Medulla oblongata (tissue), 1 donor: ENCODE measurements around the gene CORT.
"Not testable (repeated sequence)": the region's sequence is repeated elsewhere in the genome, so short reads cannot be mapped to it uniquely, and the experiment has no call there.

Experiments
- DNase-seq: peaks from one replicate; pipeline ENCODE4 v3.0.0-alpha.2; 2015; ENCODE audit errors: extremely low spot score

Gene CORT

GRCh38 chr1:10438677-10439163, 11.1 kb upstream of the CORT start:
- no peak for DNase-seq

GRCh38 chr1:10440305-10440704, 9.5 kb upstream of the CORT start:
- DNase-seq, result no peak

GRCh38 chr1:10440794-10441193, 9.0 kb upstream of the CORT start:
- DNase-seq, result no peak

DNA sequence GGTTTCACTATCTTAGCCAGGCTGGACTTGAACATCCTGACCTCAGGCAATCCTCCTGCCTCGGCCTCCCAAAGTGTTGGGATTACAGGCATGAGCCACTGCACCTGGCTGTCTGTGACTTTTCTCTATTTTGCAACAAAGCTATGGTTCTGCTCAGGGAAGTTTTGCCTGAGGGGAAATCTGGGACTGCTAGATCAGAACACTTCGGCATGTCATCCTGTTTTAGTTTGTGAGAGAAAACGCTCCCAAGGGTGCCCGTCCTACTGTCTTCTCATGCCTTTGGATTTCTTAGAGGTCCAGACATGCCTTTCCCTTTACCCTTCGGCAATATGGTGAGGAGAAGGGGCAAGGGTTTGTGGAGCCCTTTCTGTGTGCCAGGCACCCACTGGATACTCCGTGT, 5.6 kb upstream of the CORT start:
- no peak for DNase-seq

GRCh38 chr1:10444795-10445397, 4.9 kb upstream of the CORT start:
- no peak for DNase-seq

- DNase-seq, result no peak
Observed at GRCh38 chr1:10446790-10447422, 2.9 kb upstream of the CORT start.

DNA sequence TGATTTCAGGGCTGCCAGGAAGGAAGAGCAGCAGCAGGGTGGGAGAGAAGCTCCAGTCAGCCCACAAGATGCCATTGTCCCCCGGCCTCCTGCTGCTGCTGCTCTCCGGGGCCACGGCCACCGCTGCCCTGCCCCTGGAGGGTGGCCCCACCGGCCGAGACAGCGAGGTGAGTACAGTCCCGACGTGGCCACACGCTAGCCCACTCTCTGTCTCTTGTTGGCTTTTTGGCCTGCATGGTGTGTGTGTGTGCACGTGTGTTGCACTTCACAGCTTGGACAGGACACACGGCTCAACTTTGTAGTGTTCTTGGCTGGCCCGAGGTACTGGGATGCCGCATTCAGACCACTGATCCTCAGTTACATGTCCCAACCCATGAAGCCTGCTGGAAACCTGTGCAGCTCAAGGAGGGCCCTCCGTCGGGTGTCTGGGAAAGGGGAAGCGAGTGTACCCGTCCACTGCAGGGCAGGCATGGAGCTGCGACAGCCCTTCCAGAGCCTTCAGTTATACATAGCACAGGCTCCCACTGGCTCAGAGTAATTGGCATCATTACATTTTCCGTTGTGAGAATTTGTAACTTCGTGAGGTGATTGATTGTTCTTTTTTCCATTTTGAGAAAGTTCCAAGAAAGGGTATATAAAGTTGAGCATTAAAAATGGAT, 454 bp downstream of the CORT start:
- DNase-seq, result no peak

DNA sequence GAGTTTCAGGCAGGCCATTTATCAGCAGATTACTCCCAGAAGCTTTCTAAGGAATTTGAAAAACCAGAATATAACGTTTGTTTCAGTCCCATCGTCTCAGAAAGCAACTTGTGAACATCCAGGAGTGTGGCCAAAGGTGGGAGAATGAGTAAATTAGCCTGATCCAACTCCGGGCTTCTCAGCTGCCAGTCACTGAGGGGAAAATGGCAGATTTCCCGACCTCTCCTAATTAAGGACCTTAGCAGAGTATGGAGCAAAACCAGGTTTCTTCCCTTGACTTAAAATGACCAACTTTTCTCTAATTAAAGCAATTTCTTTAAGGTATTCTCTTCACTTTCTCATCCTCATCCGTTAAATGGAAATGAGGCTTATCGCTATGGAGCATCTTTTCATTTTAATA, 1.0 kb downstream of the CORT start:
- DNase-seq, result no peak

GRCh38 chr1:10451287-10451686, 1.5 kb downstream of the CORT start:
- DNase-seq, result no peak

- DNase-seq, result no peak
Observed at GRCh38 chr1:10456048-10456447, 6.2 kb downstream of the CORT start.

DNA sequence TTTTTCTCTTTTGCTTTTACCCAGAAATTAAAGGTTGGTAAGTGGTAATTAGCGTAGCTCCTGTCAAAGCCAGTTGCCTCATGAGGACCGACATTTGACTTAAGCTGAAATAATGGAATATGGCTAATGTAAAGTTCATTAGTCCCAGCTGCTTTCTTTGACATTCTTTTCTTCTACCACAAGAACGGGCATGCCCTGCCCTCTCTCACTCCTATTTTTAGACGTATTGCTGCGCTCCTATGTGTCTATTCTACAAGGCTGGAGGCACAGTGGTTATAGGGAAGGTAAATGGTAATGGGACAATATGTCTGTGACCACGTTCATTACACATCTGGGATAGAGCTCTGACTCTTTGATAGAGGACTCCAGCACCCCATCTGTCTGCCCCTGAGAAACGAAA, 6.8 kb downstream of the CORT start:
- DNase-seq, result no peak

- not testable (repeated sequence) for DNase-seq
Observed at GRCh38 chr1:10457462-10457861, 7.6 kb downstream of the CORT start.

- DNase-seq, result no peak
Observed at GRCh38 chr1:10457875-10458274, 8.0 kb downstream of the CORT start.

DNA sequence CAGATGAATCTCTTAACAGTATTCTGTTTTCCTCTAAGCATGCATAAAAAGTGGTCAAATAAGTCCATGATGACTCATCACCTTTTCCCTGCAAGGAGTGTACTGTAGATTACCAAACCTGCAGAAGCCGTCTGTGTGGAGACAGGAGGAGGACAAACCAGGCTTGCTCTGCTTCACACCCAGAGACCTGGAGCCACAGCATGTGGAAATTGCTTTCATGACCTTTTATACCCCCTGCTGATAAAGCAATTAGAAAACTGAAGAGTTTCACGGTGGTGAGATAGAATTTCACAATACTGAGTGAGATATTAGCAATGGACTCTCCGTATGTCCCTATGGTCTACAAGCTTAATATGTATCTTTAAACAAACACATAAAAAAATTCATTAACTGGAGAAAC, 9.4 kb downstream of the CORT start:
- DNase-seq, result no peak

DNA sequence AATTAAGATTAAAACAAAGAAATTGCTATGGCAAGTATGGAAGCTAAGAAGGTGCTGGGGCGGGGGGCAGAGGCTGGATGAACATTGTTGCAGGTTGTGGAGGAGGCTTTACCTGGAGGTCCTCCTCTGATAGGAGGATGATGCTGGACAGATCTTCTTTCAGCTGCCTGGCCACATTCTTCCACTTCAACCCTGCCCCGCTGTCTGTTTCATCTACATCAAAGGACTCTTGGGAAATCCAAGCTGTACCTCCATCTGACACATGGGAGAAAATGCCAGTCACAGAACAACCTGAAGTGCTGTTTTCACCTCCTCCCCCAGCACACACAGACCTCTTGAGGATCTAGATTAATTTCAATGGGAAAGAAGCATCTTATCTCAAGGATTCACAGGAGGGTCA, 17.2 kb downstream of the CORT start:
- DNase-seq, result no peak

GRCh38 chr1:10470043-10470442, 20.2 kb downstream of the CORT start:
- no peak for DNase-seq

- peak; percentile 23 for DNase-seq
Observed at GRCh38 chr1:10471411-10472219, 21.8 kb downstream of the CORT start.

DNA sequence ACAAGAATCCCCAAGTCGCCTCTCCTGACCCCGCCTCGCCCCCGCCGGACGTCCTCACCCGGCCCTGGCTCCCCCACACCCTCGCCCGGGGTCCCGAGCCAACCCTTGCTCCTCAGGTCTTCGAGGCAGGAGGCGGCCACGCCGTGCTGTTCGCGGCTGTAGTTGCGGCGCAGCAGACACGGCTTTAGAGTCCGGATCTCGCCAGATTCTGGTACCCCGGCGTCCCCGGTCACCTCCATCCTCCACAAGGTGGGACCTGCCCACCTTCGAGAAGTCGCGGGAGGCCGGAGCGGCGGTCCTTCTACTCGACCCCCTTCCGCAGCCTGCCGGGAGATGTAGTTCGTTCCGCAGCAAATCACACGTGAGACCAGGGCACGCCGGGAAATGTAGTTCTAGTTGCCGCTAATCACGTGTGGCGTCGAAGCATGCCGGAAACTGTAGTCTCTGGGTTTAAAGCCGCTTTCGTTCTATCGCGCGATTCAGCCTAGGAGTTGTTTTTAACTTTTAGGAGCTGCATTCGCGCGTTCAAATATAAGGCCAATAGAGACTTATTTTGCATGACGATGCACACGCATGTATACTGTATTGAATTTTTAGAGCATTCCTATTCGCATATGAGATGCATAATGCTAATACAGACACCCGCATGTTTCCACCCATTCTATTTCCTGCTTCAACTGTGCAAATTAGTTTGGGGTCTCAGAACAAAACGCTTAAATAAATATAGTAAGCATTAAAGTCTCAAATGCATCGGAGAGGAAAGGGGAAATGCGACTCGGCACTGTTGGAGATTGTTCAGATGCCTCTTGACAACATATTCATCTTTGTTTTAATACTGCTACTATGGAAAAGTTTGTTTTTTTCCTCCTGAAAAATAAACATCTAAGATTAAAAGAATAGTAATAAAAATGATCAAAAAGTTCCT, 22.7 kb downstream of the CORT start, which contains the start of gene DFFA:
TSS of gene DFFA (minus strand) at position 310 of the 925 bp plus-strand sequence. CDS start at position 239, 71 bp downstream.
- DNase-seq, result peak; percentile 97

DNA sequence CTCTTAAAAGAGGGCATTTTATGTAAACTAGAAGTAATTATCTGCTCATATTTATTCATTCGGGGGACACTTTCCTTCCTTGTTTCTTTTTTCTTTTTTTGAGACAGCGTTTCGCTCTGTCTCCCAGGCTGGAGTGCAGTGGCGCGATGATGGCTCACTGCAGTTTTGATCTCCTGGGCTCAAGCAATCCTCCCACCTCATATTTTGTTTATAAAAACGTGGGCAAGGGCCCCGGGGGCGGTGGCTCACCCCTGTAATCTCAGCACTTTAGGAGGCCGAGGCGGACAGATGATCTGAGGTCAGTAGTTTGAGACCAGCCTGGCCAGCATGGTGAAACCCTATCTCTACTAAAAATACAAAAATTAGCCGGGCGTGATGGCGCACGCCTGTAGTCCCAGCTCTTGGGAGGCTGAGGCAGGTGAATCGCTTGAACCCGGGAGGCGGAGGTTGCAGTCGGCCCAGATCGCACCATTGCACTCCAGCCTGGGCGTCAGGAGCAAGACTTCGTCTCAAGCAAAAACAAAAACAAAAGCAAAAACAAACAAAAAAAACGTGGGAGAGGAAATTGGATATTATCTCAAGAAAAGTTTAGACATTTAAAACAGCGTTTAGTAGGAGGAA, 23.4 kb downstream of the CORT start:
- no peak for DNase-seq

DNA sequence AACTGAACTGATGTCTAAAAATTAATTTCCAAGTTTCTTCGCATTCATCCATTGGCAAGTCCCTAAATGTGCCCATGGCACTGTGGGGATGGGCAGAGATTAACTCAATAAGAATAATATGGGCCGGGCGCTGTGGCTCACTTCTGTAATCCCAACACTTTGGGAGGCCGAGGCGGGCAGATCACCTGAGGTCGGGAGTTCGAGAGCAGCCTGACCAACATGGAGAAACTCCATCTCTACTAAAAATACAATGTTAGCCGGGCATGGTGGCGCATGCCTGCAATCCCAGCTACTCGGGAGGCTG, 24.4 kb downstream of the CORT start:
- not testable (repeated sequence) for DNase-seq
